ENCODE results near the gene CACNA1H. TPM values are rescaled to one million over a fixed set of nuclear protein-coding genes. Genes with fewer than 3 reads are reported as not detected.

CACNA1H gene
- total and polyA plus RNA-seq, 9 of the 15 experiments (the other 6 are each of a cell fraction or from before 2014, with no cell fraction given), result 0.10 to 0.18 TPM; not detected in 7

GRCh38 chr16:1263591-1264344, 110.9 kb downstream of the CACNA1H start (continued):
- TF ChIP-seq, protein P1, sequence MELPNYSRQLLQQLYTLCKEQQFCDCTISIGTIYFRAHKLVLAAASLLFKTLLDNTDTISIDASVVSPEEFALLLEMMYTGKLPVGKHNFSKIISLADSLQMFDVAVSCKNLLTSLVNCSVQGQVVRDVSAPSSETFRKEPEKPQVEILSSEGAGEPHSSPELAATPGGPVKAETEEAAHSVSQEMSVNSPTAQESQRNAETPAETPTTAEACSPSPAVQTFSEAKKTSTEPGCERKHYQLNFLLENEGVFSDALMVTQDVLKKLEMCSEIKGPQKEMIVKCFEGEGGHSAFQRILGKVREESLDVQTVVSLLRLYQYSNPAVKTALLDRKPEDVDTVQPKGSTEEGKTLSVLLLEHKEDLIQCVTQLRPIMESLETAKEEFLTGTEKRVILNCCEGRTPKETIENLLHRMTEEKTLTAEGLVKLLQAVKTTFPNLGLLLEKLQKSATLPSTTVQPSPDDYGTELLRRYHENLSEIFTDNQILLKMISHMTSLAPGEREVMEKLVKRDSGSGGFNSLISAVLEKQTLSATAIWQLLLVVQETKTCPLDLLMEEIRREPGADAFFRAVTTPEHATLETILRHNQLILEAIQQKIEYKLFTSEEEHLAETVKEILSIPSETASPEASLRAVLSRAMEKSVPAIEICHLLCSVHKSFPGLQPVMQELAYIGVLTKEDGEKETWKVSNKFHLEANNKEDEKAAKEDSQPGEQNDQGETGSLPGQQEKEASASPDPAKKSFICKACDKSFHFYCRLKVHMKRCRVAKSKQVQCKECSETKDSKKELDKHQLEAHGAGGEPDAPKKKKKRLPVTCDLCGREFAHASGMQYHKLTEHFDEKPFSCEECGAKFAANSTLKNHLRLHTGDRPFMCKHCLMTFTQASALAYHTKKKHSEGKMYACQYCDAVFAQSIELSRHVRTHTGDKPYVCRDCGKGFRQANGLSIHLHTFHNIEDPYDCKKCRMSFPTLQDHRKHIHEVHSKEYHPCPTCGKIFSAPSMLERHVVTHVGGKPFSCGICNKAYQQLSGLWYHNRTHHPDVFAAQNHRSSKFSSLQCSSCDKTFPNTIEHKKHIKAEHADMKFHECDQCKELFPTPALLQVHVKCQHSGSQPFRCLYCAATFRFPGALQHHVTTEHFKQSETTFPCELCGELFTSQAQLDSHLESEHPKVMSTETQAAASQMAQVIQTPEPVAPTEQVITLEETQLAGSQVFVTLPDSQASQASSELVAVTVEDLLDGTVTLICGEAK (IDR thresholded peaks at IDR 0.05), result no peak
- TF ChIP-seq, protein P1 (CRISPR knock-in tag; IDR thresholded peaks at IDR 0.05), result no peak
- TF ChIP-seq ZNF444 (CRISPR knock-in tag; IDR thresholded peaks at IDR 0.05), result no peak
- no peak for TF ChIP-seq ZNF184 (CRISPR knock-in tag; IDR thresholded peaks at IDR 0.05)
- TF ChIP-seq ZNF23 (CRISPR knock-in tag; IDR thresholded peaks at IDR 0.05), result no peak
- no peak for TF ChIP-seq BCOR (IDR thresholded peaks at IDR 0.05)

Measured in K562 (cell line).